ENCODE data around the gene L2HGDH. TPM values are rescaled to one million over a fixed set of nuclear protein-coding genes. Genes with fewer than 3 reads are reported as not detected.

The L2HGDH gene
- total RNA-seq, 4 donors from 2014 or later = 2.0 to 16.2 (median 3.9) TPM

DNA sequence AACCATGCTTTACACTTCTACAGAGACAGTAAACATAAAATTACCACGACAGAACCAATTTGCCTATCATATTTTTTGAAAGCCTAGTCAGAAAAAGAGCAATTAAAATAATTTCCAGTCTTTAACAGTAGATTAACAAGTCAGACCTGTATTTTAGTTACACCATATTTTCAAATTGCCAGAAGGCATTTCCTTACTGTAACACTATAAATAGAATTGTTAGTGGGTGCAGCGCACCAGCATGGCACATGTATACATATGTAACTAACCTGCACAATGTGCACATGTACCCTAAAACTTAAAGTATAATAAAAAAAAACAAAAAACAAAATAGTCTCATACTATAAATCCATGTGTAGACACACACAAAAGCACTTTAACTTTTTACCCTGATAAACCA is 96.6 kb downstream of the L2HGDH start:
- TF ChIP-seq POLR2A (IDR thresholded peaks at IDR 0.05) = no peak
- TF ChIP-seq, protein P1, sequence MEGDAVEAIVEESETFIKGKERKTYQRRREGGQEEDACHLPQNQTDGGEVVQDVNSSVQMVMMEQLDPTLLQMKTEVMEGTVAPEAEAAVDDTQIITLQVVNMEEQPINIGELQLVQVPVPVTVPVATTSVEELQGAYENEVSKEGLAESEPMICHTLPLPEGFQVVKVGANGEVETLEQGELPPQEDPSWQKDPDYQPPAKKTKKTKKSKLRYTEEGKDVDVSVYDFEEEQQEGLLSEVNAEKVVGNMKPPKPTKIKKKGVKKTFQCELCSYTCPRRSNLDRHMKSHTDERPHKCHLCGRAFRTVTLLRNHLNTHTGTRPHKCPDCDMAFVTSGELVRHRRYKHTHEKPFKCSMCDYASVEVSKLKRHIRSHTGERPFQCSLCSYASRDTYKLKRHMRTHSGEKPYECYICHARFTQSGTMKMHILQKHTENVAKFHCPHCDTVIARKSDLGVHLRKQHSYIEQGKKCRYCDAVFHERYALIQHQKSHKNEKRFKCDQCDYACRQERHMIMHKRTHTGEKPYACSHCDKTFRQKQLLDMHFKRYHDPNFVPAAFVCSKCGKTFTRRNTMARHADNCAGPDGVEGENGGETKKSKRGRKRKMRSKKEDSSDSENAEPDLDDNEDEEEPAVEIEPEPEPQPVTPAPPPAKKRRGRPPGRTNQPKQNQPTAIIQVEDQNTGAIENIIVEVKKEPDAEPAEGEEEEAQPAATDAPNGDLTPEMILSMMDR (IDR thresholded peaks at IDR 0.05) = no peak
- TF ChIP-seq EP300 (IDR thresholded peaks at IDR 0.05) = no peak
- no peak for DNase-seq (ENCODE audit: low spot score in 2 of 2)
- H3K4me3 ChIP-seq = no peak overlapping the region
- H3K9me3 ChIP-seq = no peaks in the 10 kb centered on the region
- H3K4me1 ChIP-seq = peaks cover 0 to 57% (median 5%) of the 10 kb centered on the region in 4 donors
- H3K27ac ChIP-seq = no peak overlapping the region
- no peaks in the 10 kb centered on the region for H3K36me3 ChIP-seq
- WGBS, 2 donors = 83 to 88% methylated on average over 2 of the region's 2 CpGs
- no peaks in the 10 kb centered on the region for H3K27me3 ChIP-seq

DNA sequence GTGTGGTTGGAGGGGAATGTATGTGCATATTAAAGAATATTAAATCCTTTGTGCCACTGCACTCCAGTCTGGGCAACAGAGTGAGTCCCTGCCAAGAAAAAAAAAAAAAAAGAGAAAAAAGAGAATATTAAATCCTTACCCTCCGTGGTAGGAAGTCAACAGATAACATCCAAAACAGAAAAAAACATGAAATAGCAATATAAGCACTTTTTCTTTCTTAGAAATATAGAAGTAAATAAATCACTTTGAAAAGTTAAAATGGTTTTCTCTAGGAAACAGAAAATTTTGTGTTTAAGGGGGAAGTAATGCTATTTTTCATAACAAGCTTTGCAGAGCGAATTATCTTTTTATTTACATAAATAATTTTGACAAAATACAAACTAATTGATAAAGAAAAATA is 98.2 kb downstream of the L2HGDH start:
- H3K27me3 ChIP-seq = no peaks in the 10 kb centered on the region
- DNase-seq (ENCODE audit: low spot score in 2 of 2) = no peak
- H3K4me3 ChIP-seq = no peak overlapping the region
- H3K27ac ChIP-seq = no peak overlapping the region
- WGBS, 2 donors = 54 to 60% methylated on average over 2 of the region's 2 CpGs
- peaks cover 0 to 44% (median 5%) of the 10 kb centered on the region in 4 donors for H3K4me1 ChIP-seq
- no peaks in the 10 kb centered on the region for H3K36me3 ChIP-seq
- H3K9me3 ChIP-seq = no peaks in the 10 kb centered on the region
- TF ChIP-seq, protein P1 (IDR thresholded peaks at IDR 0.05) = no peak
- TF ChIP-seq EP300 (IDR thresholded peaks at IDR 0.05) (no peak), POLR2A (IDR thresholded peaks at IDR 0.05) (no peak)

DNA sequence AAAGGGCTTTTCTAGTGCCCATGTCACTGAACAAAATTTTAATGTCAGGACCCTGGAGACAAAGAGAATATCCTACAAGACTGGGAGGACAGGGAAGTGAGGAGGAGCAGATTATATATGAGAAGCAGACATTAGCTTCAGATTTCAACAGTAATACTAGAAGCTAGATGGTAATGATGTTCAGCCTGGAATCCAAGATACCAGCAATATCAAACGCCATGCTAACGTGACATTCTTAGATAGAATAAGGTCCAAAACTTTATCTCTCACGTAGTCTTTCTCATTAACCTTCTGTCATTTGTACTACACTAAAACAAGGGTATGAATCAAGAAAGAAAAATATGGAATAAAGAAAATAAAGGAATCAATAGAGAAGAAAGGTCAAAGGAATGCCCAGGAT is 99.3 kb downstream of the L2HGDH start:
- Histone ChIP-seq H3K4me1 (peaks cover 0 to 36% (median 5%) of the 10 kb centered on the region in 4 donors), H3K4me3 (no peak overlapping the region), H3K27me3 (no peaks in the 10 kb centered on the region), H3K36me3 (no peaks in the 10 kb centered on the region), H3K9me3 (no peaks in the 10 kb centered on the region), H3K27ac (no peak overlapping the region)
- no peak for DNase-seq (ENCODE audit: low spot score in 2 of 2)
- 37 to 39% methylated on average over 3 of the region's 3 CpGs for WGBS, 2 donors
- TF ChIP-seq, protein P1 (IDR thresholded peaks at IDR 0.05) = no peak
- no peak for TF ChIP-seq EP300 (IDR thresholded peaks at IDR 0.05)
- TF ChIP-seq POLR2A (IDR thresholded peaks at IDR 0.05) = no peak

DNA sequence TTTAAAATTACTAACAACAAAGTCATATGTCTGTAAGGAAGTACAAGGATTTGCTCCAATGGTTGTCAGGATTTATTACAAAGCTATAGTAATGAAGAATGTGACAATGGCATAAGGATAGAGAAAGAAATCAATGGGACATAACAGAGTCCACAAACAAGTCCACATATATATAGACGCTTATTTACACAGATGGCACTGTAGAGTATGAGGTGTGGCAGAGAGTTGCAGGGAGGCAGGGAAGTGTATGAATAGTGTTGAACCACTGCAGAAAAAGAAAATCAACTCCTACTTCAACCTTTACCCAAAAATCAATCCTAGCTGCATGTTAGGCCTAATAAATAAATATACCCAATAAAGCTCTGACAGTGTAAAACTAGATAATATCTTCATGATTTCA is 102.0 kb downstream of the L2HGDH start:
- no peak for DNase-seq (ENCODE audit: low spot score in 2 of 2)
- WGBS, 2 donors = 76 to 83% methylated on average over 1 of the region's 1 CpG
- H3K27ac ChIP-seq = no peak overlapping the region
- no peak overlapping the region for H3K4me3 ChIP-seq
- H3K4me1 ChIP-seq = peaks cover 0 to 31% (median 5%) of the 10 kb centered on the region in 4 donors
- TF ChIP-seq POLR2A (IDR thresholded peaks at IDR 0.05) = no peak
- TF ChIP-seq, protein P1 (IDR thresholded peaks at IDR 0.05) = no peak
- no peak for TF ChIP-seq EP300 (IDR thresholded peaks at IDR 0.05)
- H3K36me3 ChIP-seq = no peaks in the 10 kb centered on the region
- H3K9me3 ChIP-seq = no peaks in the 10 kb centered on the region
- no peaks in the 10 kb centered on the region for H3K27me3 ChIP-seq

DNA sequence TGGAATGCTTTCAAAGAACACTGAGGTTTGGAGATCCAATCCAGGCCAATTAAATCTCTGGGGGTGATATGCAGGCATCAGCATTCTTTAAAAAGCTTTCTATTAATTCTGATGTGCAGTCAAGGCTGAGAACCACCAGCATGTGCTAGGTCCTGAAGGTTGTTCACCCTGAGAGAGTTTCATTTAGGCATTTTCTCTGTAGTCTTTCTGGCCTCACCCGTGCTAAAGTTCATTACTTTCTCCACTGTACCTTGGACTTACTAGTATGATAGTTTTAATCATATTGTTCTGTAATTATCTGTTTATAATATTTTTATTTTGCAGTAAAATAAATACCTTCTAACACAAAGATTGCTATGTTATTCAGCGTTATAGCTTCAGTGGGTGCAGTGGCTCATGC is 113.5 kb downstream of the L2HGDH start:
- TF ChIP-seq EP300 (IDR thresholded peaks at IDR 0.05) (no peak), POLR2A (IDR thresholded peaks at IDR 0.05) (no peak)
- TF ChIP-seq, protein P1 (IDR thresholded peaks at IDR 0.05) = no peak
- Histone ChIP-seq H3K27ac (no peak overlapping the region), H3K27me3 (no peaks in the 10 kb centered on the region), H3K36me3 (peaks cover 0 to 56% (median 7%) of the 10 kb centered on the region in 3 donors), H3K4me1 (no peaks in the 10 kb centered on the region), H3K9me3 (no peaks in the 10 kb centered on the region), H3K4me3 (no peak overlapping the region)
- WGBS, 2 donors = 92 to 94% methylated on average over 2 of the region's 2 CpGs
- DNase-seq (ENCODE audit: low spot score in 2 of 2) = no peak
